ENCODE measurements around the gene FBXW8. TPM values are rescaled to one million over a fixed set of nuclear protein-coding genes. Genes with fewer than 3 reads are reported as not detected.

The FBXW8 gene
- total RNA-seq, 2 experiments from 2014 or later, result 7.0 to 8.5 TPM

DNA sequence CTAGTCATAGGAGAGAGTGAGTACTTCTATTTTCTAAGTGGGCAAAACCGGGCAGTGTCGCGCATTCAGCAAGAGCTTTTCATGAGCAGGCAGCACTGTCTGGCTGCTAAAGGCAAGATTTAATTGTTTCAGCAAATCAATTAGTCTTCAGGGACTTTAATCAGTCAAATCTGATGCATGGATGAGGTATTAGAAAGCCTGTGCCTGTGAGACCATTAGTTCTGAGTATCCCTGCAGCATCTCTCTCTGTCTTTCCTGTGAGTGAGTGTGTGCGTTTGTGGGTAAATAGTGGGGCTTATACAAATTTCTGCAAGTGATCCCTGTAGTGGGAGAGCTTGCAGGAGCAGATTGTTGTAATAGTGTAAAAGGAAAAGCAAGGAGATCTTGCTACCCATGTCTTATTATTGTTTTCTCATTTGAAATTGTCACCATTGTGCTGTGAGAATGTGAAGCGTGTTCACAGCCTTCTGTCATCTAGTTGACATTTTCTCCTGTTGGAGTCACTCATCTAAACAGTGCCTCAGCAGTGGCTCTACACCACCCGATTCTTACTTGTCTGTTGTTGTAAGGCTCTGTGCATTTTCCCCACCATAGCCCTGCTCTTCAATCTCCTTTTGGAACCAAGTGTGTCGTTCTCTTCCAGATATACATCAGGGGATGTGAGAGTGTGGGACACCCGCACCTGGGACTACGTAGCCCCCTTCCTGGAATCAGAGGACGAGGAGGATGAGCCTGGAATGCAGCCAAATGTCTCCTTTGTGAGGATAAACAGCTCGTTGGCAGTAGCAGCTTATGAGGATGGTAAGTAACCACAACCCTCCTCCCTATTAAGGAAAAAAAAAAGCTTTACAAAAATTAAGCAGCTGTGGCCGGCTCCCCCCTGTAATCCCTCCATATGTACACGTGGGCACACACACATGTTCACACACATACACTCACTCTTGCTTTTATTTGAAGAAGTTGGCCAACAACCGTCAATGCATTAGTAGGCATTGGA lies 53.6 kb downstream of the FBXW8 start:
- no peak overlapping the region for H3K27ac Mint-ChIP-seq
- ChIA-PET CTCF (interaction anchor here (1.2 kb wide), 1 partner anchor 156 kb away, joined by 3 read pairs; no protein-coding TSS in a partner anchor), POLR2A (no interaction called here)
- no peaks in the 10 kb centered on the region for H3K27me3 Mint-ChIP-seq
- intact Hi-C loops (cut with micrococcal nuclease), result no loop called here
- peaks cover 9% of the 10 kb centered on the region for H3K36me3 Mint-ChIP-seq (ENCODE audit: low read depth)
- TF ChIP-seq, protein P1, sequence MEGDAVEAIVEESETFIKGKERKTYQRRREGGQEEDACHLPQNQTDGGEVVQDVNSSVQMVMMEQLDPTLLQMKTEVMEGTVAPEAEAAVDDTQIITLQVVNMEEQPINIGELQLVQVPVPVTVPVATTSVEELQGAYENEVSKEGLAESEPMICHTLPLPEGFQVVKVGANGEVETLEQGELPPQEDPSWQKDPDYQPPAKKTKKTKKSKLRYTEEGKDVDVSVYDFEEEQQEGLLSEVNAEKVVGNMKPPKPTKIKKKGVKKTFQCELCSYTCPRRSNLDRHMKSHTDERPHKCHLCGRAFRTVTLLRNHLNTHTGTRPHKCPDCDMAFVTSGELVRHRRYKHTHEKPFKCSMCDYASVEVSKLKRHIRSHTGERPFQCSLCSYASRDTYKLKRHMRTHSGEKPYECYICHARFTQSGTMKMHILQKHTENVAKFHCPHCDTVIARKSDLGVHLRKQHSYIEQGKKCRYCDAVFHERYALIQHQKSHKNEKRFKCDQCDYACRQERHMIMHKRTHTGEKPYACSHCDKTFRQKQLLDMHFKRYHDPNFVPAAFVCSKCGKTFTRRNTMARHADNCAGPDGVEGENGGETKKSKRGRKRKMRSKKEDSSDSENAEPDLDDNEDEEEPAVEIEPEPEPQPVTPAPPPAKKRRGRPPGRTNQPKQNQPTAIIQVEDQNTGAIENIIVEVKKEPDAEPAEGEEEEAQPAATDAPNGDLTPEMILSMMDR (IDR thresholded peaks at IDR 0.05), result no peak
- H3K4me1 Mint-ChIP-seq (ENCODE audit: low read depth), result peaks cover 29% of the 10 kb centered on the region
- ATAC-seq, result no peak
- H3K9me3 Mint-ChIP-seq, result no peaks in the 10 kb centered on the region
- DNase-seq, result no peak
- no peak overlapping the region for H3K4me3 Mint-ChIP-seq

DNA sequence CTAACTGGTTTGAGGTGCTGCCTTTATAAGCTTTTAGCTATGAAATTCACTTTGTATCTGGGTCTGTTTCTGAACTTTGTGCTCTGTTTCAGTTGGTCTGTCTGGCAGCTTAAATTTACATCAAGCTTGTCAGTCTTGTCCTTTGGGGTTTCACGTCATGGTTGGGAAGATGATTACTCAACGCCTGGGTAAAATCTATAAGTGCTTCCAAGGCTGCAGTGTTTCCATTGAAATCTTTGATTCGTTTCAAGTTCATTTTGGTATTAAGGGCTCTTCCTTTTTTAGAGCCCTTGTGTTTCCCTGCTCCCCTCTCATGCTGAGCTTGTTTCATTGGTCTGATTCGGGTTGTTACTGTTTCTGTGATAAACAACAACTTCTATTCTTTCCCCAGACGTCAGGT lies 58.2 kb downstream of the FBXW8 start:
- TF ChIP-seq, protein P1 (IDR thresholded peaks at IDR 0.05), result no peak
- ATAC-seq (no peak), DNase-seq (no peak)
- H3K9me3 Mint-ChIP-seq, result no peaks in the 10 kb centered on the region
- no peak overlapping the region for H3K27ac Mint-ChIP-seq
- CTCF ChIA-PET, result interaction anchor here (0.7 to 1.2 kb wide), 2 partner anchors 13 to 57 kb away, joined by 3 read pairs; no protein-coding TSS in a partner anchor
- no peak overlapping the region for H3K4me3 Mint-ChIP-seq
- no peaks in the 10 kb centered on the region for H3K27me3 Mint-ChIP-seq
- POLR2A ChIA-PET, result no interaction called here
- intact Hi-C loops (cut with micrococcal nuclease), result no loop called here
- peaks cover 18% of the 10 kb centered on the region for H3K36me3 Mint-ChIP-seq (ENCODE audit: low read depth)
- no peaks in the 10 kb centered on the region for H3K4me1 Mint-ChIP-seq (ENCODE audit: low read depth)

DNA sequence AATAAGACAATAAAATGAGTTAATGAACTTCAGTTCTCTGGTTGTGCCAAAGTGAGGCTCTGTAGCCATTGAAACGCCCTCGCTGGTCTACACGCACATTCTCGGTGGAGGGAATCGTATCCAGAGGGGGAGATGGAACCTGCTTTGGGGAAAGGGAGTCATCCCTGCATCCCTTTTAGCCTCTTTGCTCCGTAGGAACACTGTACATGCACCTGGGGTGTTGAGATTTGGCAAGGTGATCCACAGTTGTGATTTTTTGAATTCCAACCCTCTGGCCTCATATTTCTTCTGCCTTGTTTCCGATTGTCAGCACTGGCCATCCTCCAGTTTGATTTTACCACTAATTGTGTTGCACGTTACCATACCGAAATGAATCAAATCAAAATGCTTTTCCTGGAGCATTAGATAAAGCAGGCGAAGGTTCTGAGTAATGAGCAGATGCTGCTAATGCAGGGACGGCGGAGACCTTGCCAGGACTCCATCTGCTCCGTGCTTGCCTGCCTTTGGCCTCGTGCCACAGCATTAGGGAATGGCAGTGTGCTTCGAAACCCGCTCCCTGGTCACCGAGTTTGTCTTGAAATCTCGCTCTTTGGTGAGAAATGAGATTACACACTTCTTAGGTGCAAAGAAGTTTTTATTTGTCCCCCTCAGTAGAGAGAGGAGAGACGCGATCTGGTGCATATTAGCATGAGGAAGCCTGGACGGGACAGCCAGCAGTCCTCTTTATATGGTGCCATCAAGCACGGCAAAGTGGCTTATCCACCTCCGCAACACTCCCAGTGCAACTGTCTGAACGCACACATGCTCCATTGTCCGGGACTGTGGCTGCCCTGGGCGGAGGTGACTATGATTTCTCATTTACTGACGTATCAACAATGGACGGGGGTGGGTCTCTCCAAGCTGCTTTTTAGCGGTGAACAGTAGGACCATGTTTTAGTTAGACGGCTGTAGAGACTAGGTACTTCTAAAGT lies 59.1 kb downstream of the FBXW8 start:
- TF ChIP-seq, protein P1 (IDR thresholded peaks at IDR 0.05), result no peak
- Mint-ChIP-seq H3K27me3 (no peaks in the 10 kb centered on the region), H3K4me1 (ENCODE audit: low read depth) (no peaks in the 10 kb centered on the region), H3K36me3 (ENCODE audit: low read depth) (peaks cover 18% of the 10 kb centered on the region), H3K27ac (no peak overlapping the region), H3K4me3 (no peak overlapping the region), H3K9me3 (no peaks in the 10 kb centered on the region)
- POLR2A ChIA-PET, result no interaction called here
- ATAC-seq (no peak), DNase-seq (no peak)
- intact Hi-C loops (cut with micrococcal nuclease), result no loop called here
- CTCF ChIA-PET, result interaction anchor here (0.7 to 1.2 kb wide), 2 partner anchors 14 to 56 kb away, joined by 3 read pairs; no protein-coding TSS in a partner anchor

DNA sequence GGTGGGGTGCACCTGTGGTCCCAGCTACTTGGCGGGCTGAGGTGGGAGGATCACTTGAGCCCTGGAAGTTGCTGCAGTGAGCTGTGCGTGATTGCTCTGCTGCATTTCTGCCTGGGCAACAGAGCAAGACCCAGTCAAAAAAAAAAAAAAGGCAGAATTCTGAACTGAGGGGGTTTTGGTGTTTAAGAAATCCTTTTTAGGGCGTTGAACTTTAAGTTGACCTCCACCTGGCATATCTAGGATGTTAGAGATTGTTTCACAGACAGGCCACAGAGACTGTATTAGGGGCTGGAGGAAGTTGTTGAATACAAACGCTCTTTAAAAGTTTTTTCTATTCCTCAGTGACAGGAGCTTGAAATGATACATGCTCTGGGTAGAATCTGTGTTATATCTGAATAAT lies 60.5 kb downstream of the FBXW8 start:
- no peak overlapping the region for H3K27ac Mint-ChIP-seq
- no peak for ATAC-seq
- H3K27me3 Mint-ChIP-seq, result no peaks in the 10 kb centered on the region
- ChIA-PET CTCF (no interaction called here), POLR2A (no interaction called here)
- DNase-seq, result no peak
- TF ChIP-seq, protein P1 (IDR thresholded peaks at IDR 0.05), result no peak
- H3K4me3 Mint-ChIP-seq, result no peak overlapping the region
- intact Hi-C loops (cut with micrococcal nuclease), result no loop called here
- H3K9me3 Mint-ChIP-seq, result no peaks in the 10 kb centered on the region
- H3K4me1 Mint-ChIP-seq (ENCODE audit: low read depth), result no peaks in the 10 kb centered on the region
- peaks cover 13% of the 10 kb centered on the region for H3K36me3 Mint-ChIP-seq (ENCODE audit: low read depth)
